ENCODE measurements around the gene HLA-DRB1. TPM values are rescaled to one million over a fixed set of nuclear protein-coding genes. Genes with fewer than 3 reads are reported as not detected.
"Not testable (repeated sequence)": the region's sequence is repeated elsewhere in the genome, so short reads cannot be mapped to it uniquely, and the experiment has no call there.

Gene HLA-DRB1
- total RNA-seq, 1 donor from 2014 or later: 3.7 TPM

DNA sequence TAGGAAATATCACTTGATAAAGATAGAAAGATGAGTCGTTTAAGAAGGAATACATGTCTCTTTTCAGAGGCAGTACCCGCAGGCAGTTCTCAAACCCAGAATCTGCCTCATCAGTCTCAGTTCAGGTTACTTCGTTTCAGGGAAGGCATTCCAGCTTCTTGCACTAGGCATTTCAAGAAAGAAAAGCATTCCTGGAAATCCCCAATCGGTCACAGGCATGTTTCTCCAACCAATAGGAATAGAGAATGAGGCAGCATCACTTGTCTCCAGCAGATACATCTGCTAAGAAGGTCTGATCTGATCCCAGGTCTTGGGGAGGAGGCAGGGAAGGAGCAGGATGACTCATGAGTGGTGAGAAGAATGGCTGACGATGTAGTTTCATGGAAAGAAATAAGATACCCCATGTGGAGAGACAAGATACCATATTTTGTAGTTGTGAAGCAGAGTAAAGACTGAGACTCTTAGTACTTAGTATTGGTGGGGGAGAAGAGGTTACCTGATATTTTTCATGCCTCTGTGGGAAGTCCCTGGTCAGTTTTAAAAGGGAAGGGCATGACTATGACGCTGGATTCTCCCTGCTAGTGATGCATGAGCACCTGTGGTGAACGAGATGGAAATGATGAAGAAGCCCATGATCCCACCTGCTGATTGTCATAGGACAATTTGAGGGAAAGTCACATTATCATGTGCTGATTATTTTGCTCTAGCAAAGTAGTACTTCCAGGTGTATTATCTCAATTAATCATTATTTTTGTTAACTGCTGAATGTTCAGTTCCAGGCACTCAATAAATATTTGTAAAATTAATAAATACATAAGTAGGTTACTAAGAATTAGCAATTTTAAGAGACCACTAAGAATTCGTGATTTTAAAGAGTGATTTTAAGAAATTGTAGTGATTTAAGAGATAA, 20.3 kb upstream of the HLA-DRB1 start:
- DNase-seq (ENCODE audit: low spot score in 2 of 2) (peak; percentile 29 to 58), FAIRE-seq (no peak)

- no peak for FAIRE-seq
- no peak for DNase-seq (ENCODE audit: low spot score in 2 of 2)
These were observed 19.7 kb upstream of the HLA-DRB1 start for GRCh38 chr6:32609391-32609730.

GRCh38 chr6:32608362-32608761, 18.7 kb upstream of the HLA-DRB1 start:
- no peak for FAIRE-seq
- DNase-seq (ENCODE audit: low spot score in 2 of 2): no peak

GRCh38 chr6:32607988-32608298, 18.3 kb upstream of the HLA-DRB1 start:
- no peak for DNase-seq (ENCODE audit: low spot score in 2 of 2)
- no peak for FAIRE-seq

- no peak for DNase-seq (ENCODE audit: low spot score in 2 of 2)
- FAIRE-seq: no peak
These were observed 17.8 kb upstream of the HLA-DRB1 start for GRCh38 chr6:32607263-32607987.

GRCh38 chr6:32604434-32604877, 14.8 kb upstream of the HLA-DRB1 start:
- no peak for DNase-seq (ENCODE audit: low spot score in 2 of 2)
- no peak for FAIRE-seq

GRCh38 chr6:32603888-32604287, 14.2 kb upstream of the HLA-DRB1 start:
- no peak for FAIRE-seq
- no peak for DNase-seq (ENCODE audit: low spot score in 2 of 2)

DNA sequence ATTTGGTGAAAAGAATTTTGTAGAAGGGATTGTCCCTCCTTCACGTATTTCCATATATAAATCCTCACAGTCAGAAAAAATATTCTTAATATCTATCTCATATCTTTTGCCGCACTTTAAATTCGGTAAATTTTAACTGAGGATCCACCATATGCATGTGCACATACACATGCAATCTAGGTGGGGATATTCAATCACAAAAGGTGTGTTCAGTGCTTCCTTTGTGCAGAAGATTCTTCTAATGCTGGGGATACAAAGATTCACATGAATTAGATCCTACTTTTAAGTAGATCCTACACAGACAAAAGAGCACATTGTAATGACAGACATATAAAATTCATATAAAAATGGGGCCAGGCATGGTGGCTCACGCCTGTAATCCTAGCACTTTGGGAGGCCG, 13.6 kb upstream of the HLA-DRB1 start:
- DNase-seq (ENCODE audit: low spot score in 2 of 2) (no peak), FAIRE-seq (no peak)

- DNase-seq (ENCODE audit: low spot score in 2 of 2) (no peak), FAIRE-seq (no peak)
These were observed 12.7 kb upstream of the HLA-DRB1 start for GRCh38 chr6:32602383-32602782.

DNA sequence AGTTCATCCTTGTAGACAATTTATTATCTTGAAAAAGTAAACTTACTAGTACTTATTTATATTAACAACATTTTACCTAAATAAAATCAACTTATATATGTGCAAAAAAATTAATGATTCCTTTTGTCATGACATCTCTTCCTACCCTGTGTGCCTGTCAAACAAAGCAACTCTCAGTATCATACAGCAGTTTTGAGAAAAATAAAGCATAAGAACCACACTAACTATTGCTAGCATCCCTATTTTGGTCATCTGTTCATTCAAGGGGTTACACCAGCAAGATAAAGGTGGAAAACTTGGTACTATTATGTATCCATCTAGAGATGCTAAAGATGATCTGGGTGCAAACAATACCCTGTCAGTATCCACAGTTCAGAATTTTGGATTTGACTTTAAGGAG, 7.4 kb upstream of the HLA-DRB1 start:
- FAIRE-seq: no peak
- DNase-seq (ENCODE audit: low spot score in 2 of 2): no peak

- not testable (repeated sequence) for DNase-seq (ENCODE audit: low spot score in 2 of 2); FAIRE-seq
These were observed 1.1 kb upstream of the HLA-DRB1 start for GRCh38 chr6:32590713-32591112.

GRCh38 chr6:32588156-32588555, 1.5 kb downstream of the HLA-DRB1 start:
- no peak for FAIRE-seq
- DNase-seq (ENCODE audit: low spot score in 2 of 2): no peak

GRCh38 chr6:32583527-32583898, 6.1 kb downstream of the HLA-DRB1 start:
- FAIRE-seq: no peak
- no peak for DNase-seq (ENCODE audit: low spot score in 2 of 2)

GRCh38 chr6:32581315-32582095, 8.1 kb downstream of the HLA-DRB1 start:
- DNase-seq (ENCODE audit: low spot score in 2 of 2) (no peak), FAIRE-seq (no peak)

DNA sequence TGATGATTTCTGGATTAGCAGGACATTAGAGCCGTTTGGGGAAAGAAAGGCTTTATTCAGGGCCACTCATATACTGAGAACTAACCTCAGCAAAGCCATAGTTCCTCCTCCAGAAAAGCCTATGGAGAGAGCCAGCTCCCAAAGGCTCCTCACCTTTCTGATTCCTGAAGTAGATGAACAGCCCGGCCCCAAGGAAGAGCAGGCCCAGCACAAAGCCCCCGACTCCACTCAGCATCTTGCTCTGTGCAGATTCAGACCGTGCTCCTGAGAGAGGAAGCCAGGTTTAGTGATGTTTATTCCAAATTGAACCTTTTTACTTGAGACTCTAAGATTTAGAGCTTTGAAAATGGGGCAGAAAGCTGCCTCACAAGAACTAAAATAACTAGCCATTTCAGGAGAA, 9.1 kb downstream of the HLA-DRB1 start:
- FAIRE-seq (no peak), DNase-seq (ENCODE audit: low spot score in 2 of 2) (no peak)

DNA sequence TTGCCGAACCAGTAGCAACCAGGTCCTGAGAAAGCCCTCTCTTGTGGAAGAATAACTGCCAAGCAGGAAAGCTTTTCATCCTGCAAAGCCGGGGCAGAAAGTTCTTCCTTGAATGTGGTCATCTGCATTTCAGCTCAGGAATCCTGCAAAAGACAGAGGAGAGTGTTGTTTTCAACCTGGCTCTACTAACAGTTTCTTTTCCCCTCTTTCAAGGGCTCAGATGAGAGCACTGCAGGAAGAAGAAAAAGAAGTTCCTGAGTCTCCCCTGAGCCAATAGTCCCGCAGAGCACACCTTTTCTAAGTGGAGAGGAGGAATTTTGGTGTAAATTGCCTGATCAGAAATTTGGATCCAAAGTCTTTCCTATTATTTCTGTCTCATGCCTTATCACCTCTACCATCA, 10.7 kb downstream of the HLA-DRB1 start:
- DNase-seq (ENCODE audit: low spot score in 2 of 2) (no peak), FAIRE-seq (no peak)

- DNase-seq (ENCODE audit: low spot score in 2 of 2); FAIRE-seq: not testable (repeated sequence)
These were observed 12.2 kb downstream of the HLA-DRB1 start for GRCh38 chr6:32577493-32577892.

DNA sequence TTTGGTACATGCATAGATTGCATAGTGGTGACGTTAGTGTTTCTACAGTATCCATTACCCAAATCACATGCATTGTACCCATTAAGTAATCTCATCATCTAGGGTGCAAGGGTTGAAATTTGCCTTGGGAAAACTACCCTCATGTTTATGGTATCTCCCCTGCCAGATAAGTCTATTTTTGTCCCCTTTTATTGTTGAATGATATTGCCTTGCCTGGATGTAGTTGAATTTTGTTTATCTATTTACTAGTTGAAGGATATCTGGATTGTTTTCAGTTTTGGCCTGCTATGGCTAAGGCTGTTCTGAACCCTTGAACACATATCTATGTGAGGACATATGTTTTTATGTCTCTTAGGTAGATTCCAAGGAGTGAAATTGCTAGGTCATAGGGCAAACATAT, 13.4 kb downstream of the HLA-DRB1 start:
- FAIRE-seq: no peak
- DNase-seq (ENCODE audit: low spot score in 2 of 2): no peak

DNA sequence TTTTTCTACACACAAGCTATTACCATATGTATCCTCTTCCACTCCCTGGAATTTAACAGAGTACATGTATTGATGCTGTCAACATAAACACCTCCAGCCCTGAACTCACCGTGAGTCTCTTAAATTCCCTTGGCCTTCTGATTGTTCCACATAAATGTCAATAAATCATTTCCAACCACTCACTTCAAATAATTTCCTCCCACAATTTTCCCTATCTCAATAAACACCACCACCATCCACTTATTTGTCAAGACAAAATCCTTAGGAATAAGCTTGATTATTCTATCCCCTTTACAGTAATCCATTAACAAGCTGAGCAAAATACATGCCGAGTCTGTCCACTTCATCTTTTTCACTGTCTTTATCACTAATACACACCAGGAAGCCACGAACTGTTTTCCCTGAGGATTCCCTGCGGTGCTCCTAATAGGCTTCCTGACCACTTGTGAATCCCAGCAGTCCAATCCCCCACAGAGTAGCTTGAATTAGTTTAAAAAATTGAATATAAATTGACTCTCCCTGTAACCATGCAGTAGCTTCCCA, 19.2 kb downstream of the HLA-DRB1 start:
- DNase-seq (ENCODE audit: low spot score in 2 of 2) (no peak), FAIRE-seq (no peak)

DNA sequence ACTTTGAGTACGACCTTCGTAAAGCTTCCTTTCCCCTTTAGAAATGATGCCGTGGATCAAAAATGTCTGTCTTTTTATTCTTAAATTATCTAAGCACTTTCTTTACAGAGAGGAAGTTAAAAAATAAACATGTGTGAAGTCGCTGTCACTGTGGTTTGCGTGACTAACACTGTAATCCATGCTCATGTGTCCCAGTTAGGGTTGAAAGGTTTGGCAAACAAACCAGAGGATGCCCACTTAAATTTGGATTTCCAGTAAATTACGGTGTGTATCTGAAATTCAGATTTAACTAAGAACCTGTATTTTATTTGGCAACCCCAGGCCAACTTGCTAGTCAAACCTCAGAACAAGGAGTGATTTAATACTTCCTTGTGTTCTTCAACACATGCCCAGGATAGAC, 21.1 kb downstream of the HLA-DRB1 start:
- FAIRE-seq: no peak

GRCh38 chr6:32566957-32567356, 22.7 kb downstream of the HLA-DRB1 start:
- FAIRE-seq: no peak
- no peak for DNase-seq (ENCODE audit: low spot score in 2 of 2)

More for the DNA sequence above, 21.1 kb downstream of the HLA-DRB1 start:
- DNase-seq (ENCODE audit: low spot score in 2 of 2): no peak
